GM12891 (cell line): ENCODE data around the gene USP43.

ENCODE experiments used
- PAX5 ChIP-seq: IDR thresholded peaks from 2 replicates; pipeline ENCODE4 v1.6.1; 2011; ENCODE audit warnings: low read length, moderate library complexity, mild to moderate bottlenecking; ENCODE audit not compliant: insufficient read depth, severe bottlenecking
- SPI1 ChIP-seq: IDR thresholded peaks from 2 replicates; pipeline ENCODE4 v1.6.1; 2011; ENCODE audit warnings: low read depth, low read length, control low read depth
- TAF1 ChIP-seq: IDR thresholded peaks from 2 replicates; pipeline ENCODE4 v1.6.1; 2011; ENCODE audit warnings: low read depth, low read length, control low read depth

GRCh38 chr17:9658593-9659211 is 13.4 kb downstream of the USP43 start:
- TF ChIP-seq PAX5 (no peak), TAF1 (no peak), SPI1 (no peak)
